Memory B cell (primary cell): ENCODE measurements around the gene AFF1.

Source experiments
- ATAC-seq: fragments of 150-1000 bp; cut with Tn5 transposase; 2 replicates; pipeline ENCODE4 v1.10.0; 2021; ENCODE audit warnings: low read depth, mild to moderate bottlenecking, moderate library complexity
- DNase-seq, 2 donors: peaks; one replicate each; pipeline ENCODE4 v3.0.0; 2022; ENCODE audit warnings: low spot score in 2 of 2
- H3K27ac Mint-ChIP-seq: one replicate; pipeline ENCODE4 v1.8.0; 2022; ENCODE audit warnings: mild to moderate bottlenecking, moderate library complexity, mixed read lengths
- H3K27me3 Mint-ChIP-seq: one replicate; pipeline ENCODE4 v1.8.0; 2022; ENCODE audit warnings: mixed read lengths
- H3K36me3 Mint-ChIP-seq: one replicate; pipeline ENCODE4 v1.8.0; 2022; ENCODE audit warnings: mild to moderate bottlenecking, mixed read lengths
- H3K4me1 Mint-ChIP-seq: one replicate; pipeline ENCODE4 v1.8.0; 2022; ENCODE audit warnings: mixed read lengths
- H3K4me3 Mint-ChIP-seq: one replicate; pipeline ENCODE4 v1.8.0; 2022; ENCODE audit warnings: mild to moderate bottlenecking, moderate library complexity, mixed read lengths
- H3K9me3 Mint-ChIP-seq: one replicate; pipeline ENCODE4 v1.8.0; 2022; ENCODE audit warnings: mixed read lengths

Gene AFF1

GRCh38 chr4:86934771-86935565 is at the start of gene AFF1:
Gene AFF1 (plus strand): TSS chr4:86935011. CDS start chr4:86948534, 13,523 bp downstream.
- H3K4me1 Mint-ChIP-seq: peaks cover 31% of the 10 kb centered on the region

GRCh38 chr4:86890790-86891189 is 44.0 kb upstream of the AFF1 start:
- Mint-ChIP-seq H3K9me3 (no peaks in the 10 kb centered on the region), H3K36me3 (peaks cover 3% of the 10 kb centered on the region), H3K4me1 (peaks cover 3% of the 10 kb centered on the region), H3K4me3 (no peak overlapping the region), H3K27me3 (peaks cover 8% of the 10 kb centered on the region), H3K27ac (no peak overlapping the region)
- DNase-seq: no peak
- no peak for ATAC-seq

More at GRCh38 chr4:86934771-86935565, at the start of gene AFF1:
- H3K27me3 Mint-ChIP-seq: no peaks in the 10 kb centered on the region
- ATAC-seq: peak; percentile 58
- peaks cover 5% of the 10 kb centered on the region for H3K36me3 Mint-ChIP-seq
- peak; percentile 77 to 79 for DNase-seq
- H3K4me3 Mint-ChIP-seq: peak within 1 kb of the TSS; percentile 96
- H3K9me3 Mint-ChIP-seq: no peaks in the 10 kb centered on the region
- peak within 1 kb of the TSS; percentile 96 for H3K27ac Mint-ChIP-seq

DNA sequence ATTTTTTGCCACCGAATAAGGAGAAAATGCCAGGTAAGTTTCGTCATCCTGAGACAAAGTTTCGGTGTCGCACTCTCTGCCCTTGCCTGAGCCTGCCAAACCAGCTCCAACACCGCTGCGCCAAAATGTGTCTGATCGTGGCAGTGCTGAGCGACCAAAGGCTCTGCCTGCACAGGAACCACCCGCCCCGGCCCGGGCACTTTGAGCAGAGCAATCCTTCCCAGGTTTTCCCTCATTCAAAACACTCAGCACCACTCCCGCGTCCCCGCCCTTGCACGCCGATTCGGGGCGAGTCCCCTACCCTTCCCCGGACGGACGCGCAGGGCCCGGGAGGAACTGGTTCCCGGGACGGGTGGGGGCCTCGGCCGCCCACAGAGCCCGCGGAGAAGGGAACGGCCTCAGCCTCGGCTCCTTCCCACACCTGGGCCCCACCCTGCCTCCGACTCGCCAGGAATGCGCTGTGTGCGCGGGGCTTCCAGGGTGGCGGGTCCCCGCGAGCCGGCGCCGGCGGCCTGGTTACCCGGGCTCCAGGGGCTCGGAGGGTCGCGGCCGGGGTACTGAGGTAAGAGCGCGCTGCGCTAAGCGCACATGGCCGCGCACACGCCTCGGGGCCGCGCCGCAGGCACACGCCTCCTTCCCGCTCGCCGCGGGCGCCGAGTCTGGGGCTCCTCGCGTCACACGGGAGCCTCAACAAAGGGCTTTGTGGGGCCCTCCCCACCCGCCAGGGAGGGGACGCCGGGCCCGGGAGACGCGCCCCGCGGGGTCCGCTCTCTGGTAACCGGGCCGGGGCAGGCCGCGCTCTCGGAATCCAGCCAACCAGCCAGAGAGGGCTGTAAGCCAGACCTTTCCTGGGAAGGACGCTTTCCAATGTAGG is 42.8 kb upstream of the AFF1 start, which contains the start of gene C4orf36:
Gene C4orf36 (minus strand): TSS at position 661 of the 874 bp plus-strand sequence. CDS start 902 bp downstream, outside the sequence.
- peaks cover 8% of the 10 kb centered on the region for H3K27me3 Mint-ChIP-seq
- H3K27ac Mint-ChIP-seq: no peak within 1 kb of the TSS
- ATAC-seq: peak; percentile 65
- H3K4me3 Mint-ChIP-seq: peak within 1 kb of the TSS; percentile 74
- DNase-seq: no peak
- H3K9me3 Mint-ChIP-seq: no peaks in the 10 kb centered on the region
- peaks cover 3% of the 10 kb centered on the region for H3K36me3 Mint-ChIP-seq
- H3K4me1 Mint-ChIP-seq: peaks cover 3% of the 10 kb centered on the region

- Mint-ChIP-seq H3K36me3 (peaks cover 2% of the 10 kb centered on the region), H3K27me3 (peaks cover 8% of the 10 kb centered on the region), H3K4me3 (peak overlapping the region; percentile 74), H3K27ac (no peak overlapping the region), H3K9me3 (no peaks in the 10 kb centered on the region), H3K4me1 (peaks cover 3% of the 10 kb centered on the region)
- DNase-seq (no peak), ATAC-seq (peak; percentile 36)
Measured at GRCh38 chr4:86892636-86892960, 42.2 kb upstream of the AFF1 start.

GRCh38 chr4:86893136-86893535 is 41.7 kb upstream of the AFF1 start:
- Mint-ChIP-seq H3K36me3 (no peaks in the 10 kb centered on the region), H3K4me3 (peak overlapping the region; percentile 74), H3K27ac (no peak overlapping the region), H3K9me3 (no peaks in the 10 kb centered on the region), H3K4me1 (peaks cover 3% of the 10 kb centered on the region), H3K27me3 (peaks cover 8% of the 10 kb centered on the region)
- no peak for DNase-seq
- ATAC-seq: no peak

GRCh38 chr4:86894455-86894854 is 40.4 kb upstream of the AFF1 start:
- no peak overlapping the region for H3K4me3 Mint-ChIP-seq
- ATAC-seq (no peak), DNase-seq (no peak)
- H3K36me3 Mint-ChIP-seq: no peaks in the 10 kb centered on the region
- no peak overlapping the region for H3K27ac Mint-ChIP-seq
- H3K4me1 Mint-ChIP-seq: peaks cover 3% of the 10 kb centered on the region
- H3K9me3 Mint-ChIP-seq: no peaks in the 10 kb centered on the region
- H3K27me3 Mint-ChIP-seq: peaks cover 8% of the 10 kb centered on the region

DNA sequence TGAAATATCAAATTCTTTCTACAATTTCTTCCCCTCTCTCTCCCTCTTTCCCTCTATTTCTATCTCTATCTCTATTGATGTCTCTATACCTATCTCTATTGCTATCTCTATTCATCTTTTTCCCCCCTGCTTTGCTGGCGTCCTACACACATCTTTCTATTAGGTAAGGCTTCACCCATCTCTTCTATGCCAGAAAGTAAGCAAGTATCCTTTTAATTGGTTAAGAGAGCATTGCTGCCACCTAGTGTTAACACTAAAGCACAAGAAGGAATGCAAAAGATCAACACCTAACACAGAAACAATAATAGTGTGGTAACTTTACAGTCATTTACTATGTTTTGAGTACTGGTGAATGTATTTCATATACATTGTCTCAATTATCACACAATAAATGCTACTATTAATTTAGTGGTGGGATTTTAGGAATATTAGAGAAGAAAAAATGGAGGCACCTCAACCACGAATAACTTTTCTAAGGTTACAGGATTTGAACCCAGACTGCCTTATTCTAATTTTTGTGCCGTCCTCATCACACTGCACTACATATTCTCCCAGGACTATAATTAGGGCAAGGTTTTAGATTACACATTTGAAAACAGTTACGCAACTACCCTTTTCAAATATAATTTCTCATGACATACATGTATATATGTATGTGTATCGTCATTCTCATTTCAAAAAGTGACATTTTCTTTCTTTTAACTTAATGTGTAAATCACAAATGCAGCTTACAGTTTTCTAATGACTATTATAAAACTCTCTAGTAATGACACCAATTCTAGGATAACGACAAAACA is 38.9 kb upstream of the AFF1 start:
- H3K9me3 Mint-ChIP-seq: no peaks in the 10 kb centered on the region
- ATAC-seq (peak; percentile 41), DNase-seq (peak in 1 of 2 donors; percentile 41)
- H3K27me3 Mint-ChIP-seq: peaks cover 6% of the 10 kb centered on the region
- H3K4me3 Mint-ChIP-seq: no peak overlapping the region
- no peak overlapping the region for H3K27ac Mint-ChIP-seq
- H3K36me3 Mint-ChIP-seq: no peaks in the 10 kb centered on the region
- H3K4me1 Mint-ChIP-seq: peaks cover 3% of the 10 kb centered on the region

DNA sequence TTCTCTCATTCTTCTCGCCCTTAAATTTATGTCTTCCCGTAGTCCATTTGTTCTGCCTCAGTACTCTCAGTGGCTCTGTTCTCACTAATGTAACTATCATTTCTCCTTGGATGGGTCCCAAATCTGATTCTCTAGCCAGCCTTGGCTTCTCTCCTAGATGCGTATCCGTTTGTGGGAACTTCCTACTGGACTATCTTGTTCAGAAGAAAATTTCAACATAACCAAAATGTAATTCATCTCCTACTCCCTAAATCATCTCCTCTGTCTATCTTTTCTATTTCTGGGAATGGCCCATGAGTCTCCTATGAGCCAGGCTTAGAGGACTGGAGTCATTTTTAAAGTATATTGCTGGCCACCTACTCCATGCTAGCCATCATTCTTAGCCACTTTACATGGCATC is 38.2 kb upstream of the AFF1 start:
- Mint-ChIP-seq H3K27ac (no peak overlapping the region), H3K27me3 (peaks cover 5% of the 10 kb centered on the region), H3K9me3 (no peaks in the 10 kb centered on the region), H3K36me3 (no peaks in the 10 kb centered on the region), H3K4me1 (peaks cover 3% of the 10 kb centered on the region), H3K4me3 (no peak overlapping the region)
- DNase-seq (no peak), ATAC-seq (no peak)

DNA sequence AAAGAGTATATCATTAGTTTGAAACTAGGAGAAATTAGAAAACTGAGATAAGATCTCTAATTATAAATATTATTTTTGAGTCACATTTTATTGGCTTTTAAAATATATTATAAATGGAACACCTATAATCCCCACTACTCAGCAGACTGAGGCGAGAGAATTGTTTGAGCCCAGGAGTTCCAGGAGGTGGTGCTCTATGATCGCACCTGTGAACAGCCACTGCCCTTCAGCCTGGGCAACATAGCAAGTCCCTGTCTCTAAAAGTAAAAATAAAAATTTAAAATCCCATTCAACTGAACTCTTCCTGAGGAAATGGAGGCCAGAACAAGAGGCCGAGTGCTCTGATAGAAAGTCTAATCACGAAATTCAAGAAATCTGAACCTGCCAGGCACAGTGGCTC is 36.2 kb upstream of the AFF1 start:
- H3K4me3 Mint-ChIP-seq: no peak overlapping the region
- H3K4me1 Mint-ChIP-seq: no peaks in the 10 kb centered on the region
- H3K9me3 Mint-ChIP-seq: no peaks in the 10 kb centered on the region
- no peak for ATAC-seq
- H3K27ac Mint-ChIP-seq: no peak overlapping the region
- DNase-seq: no peak
- no peaks in the 10 kb centered on the region for H3K27me3 Mint-ChIP-seq
- H3K36me3 Mint-ChIP-seq: no peaks in the 10 kb centered on the region

DNA sequence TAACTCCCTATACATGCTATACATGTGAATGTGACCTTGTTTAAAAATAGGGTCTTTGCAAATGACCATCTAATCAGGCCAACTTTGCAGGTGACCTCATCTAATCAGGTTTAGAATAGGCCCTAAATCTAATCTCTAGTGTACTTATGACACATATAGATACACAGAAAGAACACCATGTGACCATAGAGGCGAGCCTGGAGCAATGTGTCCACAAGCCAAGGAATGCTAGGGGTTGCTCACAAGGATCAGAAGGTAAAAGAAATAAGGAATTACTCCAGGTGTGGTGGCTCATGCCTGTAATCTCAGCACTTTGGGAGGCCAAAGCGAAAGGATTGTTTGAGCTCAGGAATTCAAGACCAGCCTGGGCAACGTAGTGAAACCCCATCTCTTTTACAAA is 32.9 kb upstream of the AFF1 start:
- Mint-ChIP-seq H3K27ac (no peak overlapping the region), H3K9me3 (no peaks in the 10 kb centered on the region), H3K36me3 (no peaks in the 10 kb centered on the region), H3K4me3 (no peak overlapping the region), H3K4me1 (no peaks in the 10 kb centered on the region), H3K27me3 (no peaks in the 10 kb centered on the region)
- no peak for ATAC-seq
- no peak for DNase-seq

GRCh38 chr4:86908251-86908657 is 26.6 kb upstream of the AFF1 start:
- ATAC-seq (peak; percentile 69), DNase-seq (no peak)
- no peaks in the 10 kb centered on the region for H3K9me3 Mint-ChIP-seq
- H3K27me3 Mint-ChIP-seq: no peaks in the 10 kb centered on the region
- no peaks in the 10 kb centered on the region for H3K36me3 Mint-ChIP-seq
- peaks cover 24% of the 10 kb centered on the region for H3K4me1 Mint-ChIP-seq
- H3K27ac Mint-ChIP-seq: no peak overlapping the region
- peak overlapping the region; percentile 45 for H3K4me3 Mint-ChIP-seq

GRCh38 chr4:86909546-86910295 is 25.1 kb upstream of the AFF1 start:
- no peaks in the 10 kb centered on the region for H3K36me3 Mint-ChIP-seq
- DNase-seq: no peak
- no peak overlapping the region for H3K4me3 Mint-ChIP-seq
- H3K9me3 Mint-ChIP-seq: no peaks in the 10 kb centered on the region
- no peak for ATAC-seq
- H3K4me1 Mint-ChIP-seq: peaks cover 24% of the 10 kb centered on the region
- no peaks in the 10 kb centered on the region for H3K27me3 Mint-ChIP-seq
- no peak overlapping the region for H3K27ac Mint-ChIP-seq

DNA sequence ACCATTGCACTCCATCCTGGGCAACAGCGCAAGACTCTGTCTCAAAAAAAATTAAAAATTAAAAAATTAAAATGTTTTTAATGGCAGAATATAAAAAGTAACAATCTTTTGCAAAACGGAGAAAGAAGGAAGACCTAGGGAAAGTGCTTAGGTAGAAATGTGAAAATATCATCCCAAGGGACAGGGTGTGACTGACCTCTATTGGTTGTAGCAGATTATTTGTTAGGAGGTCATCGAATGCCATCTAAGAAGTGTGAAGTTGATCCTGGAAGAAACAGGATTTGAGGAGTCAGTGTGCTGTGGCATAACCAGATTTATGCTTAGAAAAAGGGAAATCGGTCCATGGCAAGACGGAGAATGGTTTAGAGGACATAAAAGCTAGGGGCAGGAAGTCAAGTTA is 24.4 kb upstream of the AFF1 start:
- ATAC-seq: no peak
- Mint-ChIP-seq H3K9me3 (no peaks in the 10 kb centered on the region), H3K36me3 (no peaks in the 10 kb centered on the region), H3K4me1 (peaks cover 24% of the 10 kb centered on the region), H3K27me3 (no peaks in the 10 kb centered on the region), H3K27ac (no peak overlapping the region), H3K4me3 (peak overlapping the region; percentile 37)
- no peak for DNase-seq
